Thoracic aorta (tissue), 2 donors: ENCODE data around the gene GYPC. TPM values are rescaled to one million over a fixed set of nuclear protein-coding genes. Genes with fewer than 3 reads are reported as not detected.
A peak's percentile ranks its signal among the peaks of the same experiment; 100 is the strongest.

Experiments used
- ATAC-seq: fragments of 150-250 bp; one replicate; pipeline ENCODE4 v1.8.0; 2017; ENCODE audit warnings: low read depth; ENCODE audit not compliant: insufficient number of reproducible peaks, low FRiP score
- DNase-seq: peaks from one replicate; pipeline ENCODE4 v3.0.0-alpha.2; 2020; ENCODE audit warnings: low spot score
- H3K27ac ChIP-seq, 2 donors: fragments of 200-600 bp; sonication (generic); 1 replicate in 1 of 2; 2 replicates in 1 of 2; pipeline ENCODE4 v1.5.1; 2016; ENCODE audit warnings: mild to moderate bottlenecking in 2 of 2, moderate library complexity in 2 of 2
- H3K27me3 ChIP-seq: fragments of 200-600 bp; sonication (generic); replicated peaks from 2 replicates; pipeline ENCODE4 v1.6.0; 2016; ENCODE audit warnings: mild to moderate bottlenecking; ENCODE audit not compliant: insufficient read depth
- H3K36me3 ChIP-seq: fragments of 200-600 bp; sonication (generic); one replicate; pipeline ENCODE4 v1.5.1; 2016
- H3K4me1 ChIP-seq, 2 donors: fragments of 200-600 bp; sonication (generic); 1 replicate in 1 of 2; 2 replicates in 1 of 2; pipeline versions ENCODE4 v1.5.1 to v1.6.0; 2016; ENCODE audit warnings: low read depth in 2 of 2, mild to moderate bottlenecking in 1 of 2; ENCODE audit not compliant: control insufficient read depth in 1 of 2
- H3K4me3 ChIP-seq: fragments of 200-600 bp; sonication (generic); 2 replicates; pipeline ENCODE4 v1.5.1; 2016; ENCODE audit warnings: mild to moderate bottlenecking
- H3K9me3 ChIP-seq: fragments of 200-600 bp; sonication (generic); 2 replicates; pipeline ENCODE4 v1.5.1; 2016
- total RNA-seq, 2 donors: library from RNA; depleted of rRNA; stranded (reverse); fragments of >200 nt; gene quantifications; one replicate each; pipeline versions ENCODE4 v1.1.0 to v1.2.3, GENCODE V29; 2016
- TF ChIP-seq, protein P1 (sequence below): fragments of 200-600 bp; sonication (generic); IDR thresholded peaks from one replicate; pipeline ENCODE4 v1.5.1; 2019; ENCODE audit warnings: antibody characterized with exemption

Gene GYPC
- total RNA-seq, 2 donors from 2014 or later = 123 to 185 TPM

DNA sequence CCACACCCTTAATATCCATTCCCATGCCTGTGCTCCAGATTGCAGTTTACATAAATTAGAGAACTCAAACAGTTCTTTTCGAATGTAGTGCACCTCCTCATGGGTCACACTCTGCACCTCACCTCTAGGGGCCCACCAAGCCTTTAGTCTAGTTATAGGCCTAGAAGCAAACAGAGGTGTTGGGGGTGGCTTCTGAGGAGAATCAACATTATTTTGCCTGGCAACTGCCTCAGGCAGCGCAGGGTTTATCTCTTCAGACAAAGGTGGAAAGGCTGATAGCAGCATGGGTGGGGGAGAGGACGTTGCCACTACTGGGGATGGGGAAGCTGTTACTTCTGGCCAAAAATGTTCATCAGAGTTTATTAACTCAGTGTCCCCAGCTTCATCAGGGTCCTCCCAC is 5.0 kb upstream of the GYPC start:
- Histone ChIP-seq H3K36me3 (no peaks in the 10 kb centered on the region), H3K27ac (no peak overlapping the region), H3K4me3 (no peak overlapping the region), H3K27me3 (no peaks in the 10 kb centered on the region), H3K9me3 (no peaks in the 10 kb centered on the region), H3K4me1 (peaks cover 6 to 10% of the 10 kb centered on the region in 2 donors)
- DNase-seq = no peak
- TF ChIP-seq, protein P1, sequence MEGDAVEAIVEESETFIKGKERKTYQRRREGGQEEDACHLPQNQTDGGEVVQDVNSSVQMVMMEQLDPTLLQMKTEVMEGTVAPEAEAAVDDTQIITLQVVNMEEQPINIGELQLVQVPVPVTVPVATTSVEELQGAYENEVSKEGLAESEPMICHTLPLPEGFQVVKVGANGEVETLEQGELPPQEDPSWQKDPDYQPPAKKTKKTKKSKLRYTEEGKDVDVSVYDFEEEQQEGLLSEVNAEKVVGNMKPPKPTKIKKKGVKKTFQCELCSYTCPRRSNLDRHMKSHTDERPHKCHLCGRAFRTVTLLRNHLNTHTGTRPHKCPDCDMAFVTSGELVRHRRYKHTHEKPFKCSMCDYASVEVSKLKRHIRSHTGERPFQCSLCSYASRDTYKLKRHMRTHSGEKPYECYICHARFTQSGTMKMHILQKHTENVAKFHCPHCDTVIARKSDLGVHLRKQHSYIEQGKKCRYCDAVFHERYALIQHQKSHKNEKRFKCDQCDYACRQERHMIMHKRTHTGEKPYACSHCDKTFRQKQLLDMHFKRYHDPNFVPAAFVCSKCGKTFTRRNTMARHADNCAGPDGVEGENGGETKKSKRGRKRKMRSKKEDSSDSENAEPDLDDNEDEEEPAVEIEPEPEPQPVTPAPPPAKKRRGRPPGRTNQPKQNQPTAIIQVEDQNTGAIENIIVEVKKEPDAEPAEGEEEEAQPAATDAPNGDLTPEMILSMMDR = no peak
- ATAC-seq = no peak

DNA sequence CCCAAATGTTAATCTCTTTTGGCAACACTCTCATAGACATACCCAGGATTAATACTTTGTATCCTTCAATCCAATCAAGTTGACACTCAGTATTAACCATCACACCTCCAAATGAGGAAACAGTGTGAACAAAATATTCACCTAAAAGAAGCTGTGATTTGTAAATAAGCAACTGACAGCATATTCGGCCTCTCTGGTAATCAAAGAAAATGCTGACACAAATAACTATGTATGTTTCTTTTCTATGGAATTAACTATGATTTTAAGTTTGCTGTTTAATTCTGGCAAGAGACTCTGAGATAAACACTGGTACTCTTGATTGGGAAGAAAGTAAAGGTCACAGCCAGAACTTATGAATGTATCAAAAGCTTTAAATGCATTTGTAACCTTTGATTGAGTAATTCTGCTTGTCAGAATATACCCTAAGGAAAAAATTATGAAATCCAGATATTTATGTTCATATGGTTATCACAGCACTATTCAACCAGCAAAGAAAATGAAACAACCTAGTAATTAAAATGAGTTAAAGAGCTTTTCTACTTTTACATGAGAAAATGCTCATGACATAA is 3.6 kb upstream of the GYPC start:
- DNase-seq (no peak), ATAC-seq (no peak)
- Histone ChIP-seq H3K27ac (no peak overlapping the region), H3K4me3 (no peak overlapping the region), H3K4me1 (peaks cover 6 to 17% of the 10 kb centered on the region in 2 donors), H3K36me3 (no peaks in the 10 kb centered on the region), H3K9me3 (no peaks in the 10 kb centered on the region), H3K27me3 (no peaks in the 10 kb centered on the region)
- TF ChIP-seq, protein P1 = no peak

DNA sequence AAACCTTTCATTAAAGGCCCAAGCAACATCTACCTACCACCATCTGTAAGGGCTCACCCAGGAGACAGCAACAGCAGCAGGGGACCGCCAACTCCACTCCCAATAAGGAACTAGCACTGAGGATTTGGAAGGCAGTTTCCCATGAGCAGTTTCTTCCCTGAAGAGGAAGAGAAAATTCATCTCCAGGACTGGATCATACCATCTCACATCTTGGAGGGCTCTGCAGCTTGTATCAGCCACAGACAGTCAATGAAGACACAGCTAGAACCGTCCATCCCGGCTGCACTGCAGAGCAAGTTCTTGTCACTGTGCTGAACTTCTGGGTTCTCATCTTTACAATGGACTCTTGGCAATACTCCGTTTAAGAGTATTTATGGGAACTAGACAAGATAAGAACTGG is 2.8 kb upstream of the GYPC start:
- ATAC-seq (no peak), DNase-seq (no peak)
- Histone ChIP-seq H3K27ac (no peak overlapping the region), H3K4me3 (no peak overlapping the region), H3K36me3 (no peaks in the 10 kb centered on the region), H3K27me3 (no peaks in the 10 kb centered on the region), H3K4me1 (peaks cover 8 to 24% of the 10 kb centered on the region in 2 donors), H3K9me3 (no peaks in the 10 kb centered on the region)
- TF ChIP-seq, protein P1 = no peak

DNA sequence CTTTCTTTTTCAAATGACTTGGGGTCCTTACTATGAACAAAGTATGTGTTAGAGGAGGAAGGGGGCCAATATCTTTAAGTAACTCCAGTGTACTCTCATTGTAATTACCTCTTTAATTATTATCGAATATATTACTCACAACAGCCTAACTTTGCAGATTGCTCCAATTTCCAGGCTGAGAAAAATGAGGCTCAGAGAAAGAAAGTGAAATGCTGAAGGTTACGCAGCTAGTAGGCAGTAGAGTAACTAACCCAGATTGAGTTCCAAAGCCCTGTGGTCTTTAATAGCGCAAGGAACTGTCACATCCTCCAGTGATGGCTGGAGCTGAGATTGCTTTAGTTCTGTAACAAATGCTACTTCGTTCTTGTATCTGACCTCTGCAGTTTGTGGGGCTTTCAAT is 2.2 kb upstream of the GYPC start:
- ATAC-seq (no peak), DNase-seq (no peak)
- Histone ChIP-seq H3K9me3 (no peaks in the 10 kb centered on the region), H3K36me3 (no peaks in the 10 kb centered on the region), H3K27ac (no peak overlapping the region), H3K4me1 (peaks cover 14 to 30% of the 10 kb centered on the region in 2 donors), H3K4me3 (no peak overlapping the region), H3K27me3 (no peaks in the 10 kb centered on the region)
- TF ChIP-seq, protein P1 = no peak

DNA sequence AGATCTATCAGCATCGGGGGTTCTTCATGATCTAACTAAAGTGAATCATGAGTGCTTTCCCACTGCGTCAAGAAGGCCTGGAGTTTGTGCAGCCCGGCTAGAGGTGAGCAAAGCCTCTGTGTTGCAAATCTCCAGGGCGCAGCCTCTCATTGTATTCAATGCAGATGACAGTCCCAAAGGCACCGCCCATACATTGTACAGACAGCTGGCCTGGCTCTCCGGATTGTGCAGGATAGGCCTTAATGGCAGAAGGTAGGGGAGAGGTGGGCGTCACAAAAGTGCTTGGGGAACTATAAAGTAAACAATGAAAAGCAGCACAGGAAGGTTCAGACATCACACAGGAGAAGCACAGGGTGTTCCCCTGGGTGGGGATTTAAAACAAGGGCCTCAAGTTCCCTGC is 907 bp upstream of the GYPC start:
- no peak for ATAC-seq
- Histone ChIP-seq H3K9me3 (no peaks in the 10 kb centered on the region), H3K36me3 (no peaks in the 10 kb centered on the region), H3K4me1 (peaks cover 18 to 43% of the 10 kb centered on the region in 2 donors), H3K4me3 (peak overlapping the region; percentile 82), H3K27ac (peak overlapping the region; percentile 91 to 98), H3K27me3 (no peaks in the 10 kb centered on the region)
- DNase-seq = no peak
- TF ChIP-seq, protein P1 = no peak
